Panc1 (cell line): ENCODE measurements around the gene GDPD3.

Experiments
- POLR2AphosphoS5 ChIP-seq: IDR thresholded peaks from 2 replicates; pipeline ENCODE4 v1.6.1; 2012; ENCODE audit warnings: mild to moderate bottlenecking, low read depth, low read length, moderate library complexity
- SIN3A ChIP-seq: IDR thresholded peaks from 2 replicates; pipeline ENCODE4 v1.6.1; 2012; ENCODE audit warnings: low read depth, mild to moderate bottlenecking, low read length, moderate library complexity, borderline replicate concordance; ENCODE audit not compliant: insufficient read depth
- TCF7L2 ChIP-seq: IDR thresholded peaks from 2 replicates; pipeline ENCODE4 v1.6.1; 2011; ENCODE audit warnings: mild to moderate bottlenecking, low read depth, low read length, inconsistent platforms
- TF ChIP-seq, protein P1 (sequence below): fragments of 450-650 bp; IDR thresholded peaks from 2 replicates; pipeline ENCODE4 v1.5.1; 2017; ENCODE audit warnings: mild to moderate bottlenecking
- TF ChIP-seq, protein P2 (sequence below), 2 experiments: IDR thresholded peaks; 2 replicates each; pipeline ENCODE4 v1.6.1; 2011 to 2012; ENCODE audit warnings: low read depth in 2 of 2, control low read depth in 1 of 2, low read length in 1 of 2, mild to moderate bottlenecking in 1 of 2, moderate library complexity in 1 of 2; ENCODE audit not compliant: insufficient read depth in 1 of 2

DNA sequence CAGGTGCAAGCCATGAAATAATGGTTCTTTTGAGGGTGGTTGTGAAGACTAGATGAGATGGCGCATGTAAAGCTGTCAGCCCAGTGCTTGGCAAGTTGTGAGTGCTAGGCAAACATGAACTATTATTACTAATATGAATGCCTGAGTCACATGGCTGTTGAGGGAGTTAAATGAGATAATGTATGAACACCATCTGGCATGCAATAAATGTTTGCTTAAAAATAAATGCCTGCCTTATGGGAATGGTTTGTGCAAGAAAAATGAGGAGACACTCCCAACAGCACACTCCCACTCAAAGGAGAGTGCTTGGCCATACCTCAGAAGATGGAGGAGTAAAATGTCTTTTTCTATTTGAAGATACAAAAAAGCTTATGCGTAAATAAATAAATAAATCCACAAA lies 6.1 kb upstream of the GDPD3 start:
- TF ChIP-seq, protein P1, sequence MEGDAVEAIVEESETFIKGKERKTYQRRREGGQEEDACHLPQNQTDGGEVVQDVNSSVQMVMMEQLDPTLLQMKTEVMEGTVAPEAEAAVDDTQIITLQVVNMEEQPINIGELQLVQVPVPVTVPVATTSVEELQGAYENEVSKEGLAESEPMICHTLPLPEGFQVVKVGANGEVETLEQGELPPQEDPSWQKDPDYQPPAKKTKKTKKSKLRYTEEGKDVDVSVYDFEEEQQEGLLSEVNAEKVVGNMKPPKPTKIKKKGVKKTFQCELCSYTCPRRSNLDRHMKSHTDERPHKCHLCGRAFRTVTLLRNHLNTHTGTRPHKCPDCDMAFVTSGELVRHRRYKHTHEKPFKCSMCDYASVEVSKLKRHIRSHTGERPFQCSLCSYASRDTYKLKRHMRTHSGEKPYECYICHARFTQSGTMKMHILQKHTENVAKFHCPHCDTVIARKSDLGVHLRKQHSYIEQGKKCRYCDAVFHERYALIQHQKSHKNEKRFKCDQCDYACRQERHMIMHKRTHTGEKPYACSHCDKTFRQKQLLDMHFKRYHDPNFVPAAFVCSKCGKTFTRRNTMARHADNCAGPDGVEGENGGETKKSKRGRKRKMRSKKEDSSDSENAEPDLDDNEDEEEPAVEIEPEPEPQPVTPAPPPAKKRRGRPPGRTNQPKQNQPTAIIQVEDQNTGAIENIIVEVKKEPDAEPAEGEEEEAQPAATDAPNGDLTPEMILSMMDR, result no peak
- TF ChIP-seq POLR2AphosphoS5, result no peak
- TF ChIP-seq SIN3A, result no peak
- no peak for TF ChIP-seq TCF7L2
- TF ChIP-seq, protein P2, sequence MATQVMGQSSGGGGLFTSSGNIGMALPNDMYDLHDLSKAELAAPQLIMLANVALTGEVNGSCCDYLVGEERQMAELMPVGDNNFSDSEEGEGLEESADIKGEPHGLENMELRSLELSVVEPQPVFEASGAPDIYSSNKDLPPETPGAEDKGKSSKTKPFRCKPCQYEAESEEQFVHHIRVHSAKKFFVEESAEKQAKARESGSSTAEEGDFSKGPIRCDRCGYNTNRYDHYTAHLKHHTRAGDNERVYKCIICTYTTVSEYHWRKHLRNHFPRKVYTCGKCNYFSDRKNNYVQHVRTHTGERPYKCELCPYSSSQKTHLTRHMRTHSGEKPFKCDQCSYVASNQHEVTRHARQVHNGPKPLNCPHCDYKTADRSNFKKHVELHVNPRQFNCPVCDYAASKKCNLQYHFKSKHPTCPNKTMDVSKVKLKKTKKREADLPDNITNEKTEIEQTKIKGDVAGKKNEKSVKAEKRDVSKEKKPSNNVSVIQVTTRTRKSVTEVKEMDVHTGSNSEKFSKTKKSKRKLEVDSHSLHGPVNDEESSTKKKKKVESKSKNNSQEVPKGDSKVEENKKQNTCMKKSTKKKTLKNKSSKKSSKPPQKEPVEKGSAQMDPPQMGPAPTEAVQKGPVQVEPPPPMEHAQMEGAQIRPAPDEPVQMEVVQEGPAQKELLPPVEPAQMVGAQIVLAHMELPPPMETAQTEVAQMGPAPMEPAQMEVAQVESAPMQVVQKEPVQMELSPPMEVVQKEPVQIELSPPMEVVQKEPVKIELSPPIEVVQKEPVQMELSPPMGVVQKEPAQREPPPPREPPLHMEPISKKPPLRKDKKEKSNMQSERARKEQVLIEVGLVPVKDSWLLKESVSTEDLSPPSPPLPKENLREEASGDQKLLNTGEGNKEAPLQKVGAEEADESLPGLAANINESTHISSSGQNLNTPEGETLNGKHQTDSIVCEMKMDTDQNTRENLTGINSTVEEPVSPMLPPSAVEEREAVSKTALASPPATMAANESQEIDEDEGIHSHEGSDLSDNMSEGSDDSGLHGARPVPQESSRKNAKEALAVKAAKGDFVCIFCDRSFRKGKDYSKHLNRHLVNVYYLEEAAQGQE (IDR thresholded peaks at IDR 0.05; ENCODE audit: insufficient read depth in 1 of 2, low read depth in 2 of 2, low read length in 1 of 2), result no peak
